GM19023 (cell line): ENCODE measurements around the gene HYAL1.
"Not testable (repeated sequence)": the region's sequence is repeated elsewhere in the genome, so short reads cannot be mapped to it uniquely, and the experiment has no call there.

Source experiments
- ATAC-seq: cut with Tn5 transposase; IDR thresholded peaks from one replicate; pipeline ENCODE4 v1.9.1; 2021; ENCODE audit warnings: mild to moderate bottlenecking, moderate library complexity; ENCODE audit not compliant: unreplicated experiment

The HYAL1 gene

GRCh38 chr3:50262200-50262599 lies 41.2 kb downstream of the HYAL1 start:
- ATAC-seq = not testable (repeated sequence)

- no peak for ATAC-seq
These were observed 41.9 kb downstream of the HYAL1 start for GRCh38 chr3:50261505-50261904.

GRCh38 chr3:50260942-50261441 lies 42.4 kb downstream of the HYAL1 start:
- ATAC-seq = no peak

- ATAC-seq = peak; percentile 85
These were observed 43.1 kb downstream of the HYAL1 start for GRCh38 chr3:50260027-50260941.

- peak; percentile 24 for ATAC-seq
These were observed 43.8 kb downstream of the HYAL1 start for GRCh38 chr3:50259432-50260026.

GRCh38 chr3:50258979-50259378 lies 44.4 kb downstream of the HYAL1 start:
- ATAC-seq = no peak

GRCh38 chr3:50258029-50258680 lies 45.2 kb downstream of the HYAL1 start:
- no peak for ATAC-seq

- no peak for ATAC-seq
These were observed 46.1 kb downstream of the HYAL1 start for GRCh38 chr3:50256978-50257890.

- no peak for ATAC-seq
These were observed 48.1 kb downstream of the HYAL1 start for GRCh38 chr3:50255251-50255615.

- no peak for ATAC-seq
These were observed 48.7 kb downstream of the HYAL1 start for GRCh38 chr3:50254577-50255250.

GRCh38 chr3:50251220-50251619 lies 52.2 kb downstream of the HYAL1 start:
- ATAC-seq = no peak

- no peak for ATAC-seq
These were observed 52.9 kb downstream of the HYAL1 start for GRCh38 chr3:50250514-50250913.
